Panc1 (cell line): ENCODE data around the gene PRTN3.

Experiments used
- POLR2AphosphoS5 ChIP-seq: IDR thresholded peaks from 2 replicates; pipeline ENCODE4 v1.6.1; 2012; ENCODE audit warnings: mild to moderate bottlenecking, low read depth, low read length, moderate library complexity
- SIN3A ChIP-seq: IDR thresholded peaks from 2 replicates; pipeline ENCODE4 v1.6.1; 2012; ENCODE audit warnings: low read depth, mild to moderate bottlenecking, low read length, moderate library complexity, borderline replicate concordance; ENCODE audit not compliant: insufficient read depth
- TF ChIP-seq, protein P1 (sequence below): fragments of 450-650 bp; IDR thresholded peaks from 2 replicates; pipeline ENCODE4 v1.5.1; 2017; ENCODE audit warnings: mild to moderate bottlenecking
- TF ChIP-seq, protein P2 (sequence below), 2 experiments: IDR thresholded peaks; 2 replicates each; pipeline ENCODE4 v1.6.1; 2011 to 2012; ENCODE audit warnings: low read depth in 2 of 2, control low read depth in 1 of 2, low read length in 1 of 2, mild to moderate bottlenecking in 1 of 2, moderate library complexity in 1 of 2; ENCODE audit not compliant: insufficient read depth in 1 of 2

DNA sequence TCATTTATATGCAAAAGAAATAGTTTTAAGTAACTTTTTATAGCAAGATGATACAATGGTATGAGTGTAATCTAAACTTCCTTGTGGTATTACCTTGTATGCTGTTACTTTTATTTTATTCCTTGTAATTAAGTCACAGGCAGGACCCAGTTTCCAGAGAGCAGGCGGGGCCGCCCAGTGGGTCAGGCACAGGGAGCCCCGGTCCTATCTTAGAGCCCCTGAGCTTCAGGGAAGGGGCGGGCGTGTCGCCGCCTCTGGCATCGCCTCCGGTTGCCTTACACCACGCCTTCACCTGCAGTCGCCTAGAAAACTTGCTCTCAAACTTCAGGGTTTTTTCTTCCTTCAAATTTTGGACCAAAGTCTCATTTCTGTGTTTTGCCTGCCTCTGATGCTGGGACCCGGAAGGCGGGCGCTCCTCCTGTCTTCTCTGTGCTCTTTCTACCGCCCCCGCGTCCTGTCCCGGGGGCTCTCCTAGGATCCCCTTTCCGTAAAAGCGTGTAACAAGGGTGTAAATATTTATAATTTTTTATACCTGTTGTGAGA is 29.2 kb upstream of the PRTN3 start:
- TF ChIP-seq, protein P1, sequence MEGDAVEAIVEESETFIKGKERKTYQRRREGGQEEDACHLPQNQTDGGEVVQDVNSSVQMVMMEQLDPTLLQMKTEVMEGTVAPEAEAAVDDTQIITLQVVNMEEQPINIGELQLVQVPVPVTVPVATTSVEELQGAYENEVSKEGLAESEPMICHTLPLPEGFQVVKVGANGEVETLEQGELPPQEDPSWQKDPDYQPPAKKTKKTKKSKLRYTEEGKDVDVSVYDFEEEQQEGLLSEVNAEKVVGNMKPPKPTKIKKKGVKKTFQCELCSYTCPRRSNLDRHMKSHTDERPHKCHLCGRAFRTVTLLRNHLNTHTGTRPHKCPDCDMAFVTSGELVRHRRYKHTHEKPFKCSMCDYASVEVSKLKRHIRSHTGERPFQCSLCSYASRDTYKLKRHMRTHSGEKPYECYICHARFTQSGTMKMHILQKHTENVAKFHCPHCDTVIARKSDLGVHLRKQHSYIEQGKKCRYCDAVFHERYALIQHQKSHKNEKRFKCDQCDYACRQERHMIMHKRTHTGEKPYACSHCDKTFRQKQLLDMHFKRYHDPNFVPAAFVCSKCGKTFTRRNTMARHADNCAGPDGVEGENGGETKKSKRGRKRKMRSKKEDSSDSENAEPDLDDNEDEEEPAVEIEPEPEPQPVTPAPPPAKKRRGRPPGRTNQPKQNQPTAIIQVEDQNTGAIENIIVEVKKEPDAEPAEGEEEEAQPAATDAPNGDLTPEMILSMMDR = no peak
- TF ChIP-seq, protein P2, sequence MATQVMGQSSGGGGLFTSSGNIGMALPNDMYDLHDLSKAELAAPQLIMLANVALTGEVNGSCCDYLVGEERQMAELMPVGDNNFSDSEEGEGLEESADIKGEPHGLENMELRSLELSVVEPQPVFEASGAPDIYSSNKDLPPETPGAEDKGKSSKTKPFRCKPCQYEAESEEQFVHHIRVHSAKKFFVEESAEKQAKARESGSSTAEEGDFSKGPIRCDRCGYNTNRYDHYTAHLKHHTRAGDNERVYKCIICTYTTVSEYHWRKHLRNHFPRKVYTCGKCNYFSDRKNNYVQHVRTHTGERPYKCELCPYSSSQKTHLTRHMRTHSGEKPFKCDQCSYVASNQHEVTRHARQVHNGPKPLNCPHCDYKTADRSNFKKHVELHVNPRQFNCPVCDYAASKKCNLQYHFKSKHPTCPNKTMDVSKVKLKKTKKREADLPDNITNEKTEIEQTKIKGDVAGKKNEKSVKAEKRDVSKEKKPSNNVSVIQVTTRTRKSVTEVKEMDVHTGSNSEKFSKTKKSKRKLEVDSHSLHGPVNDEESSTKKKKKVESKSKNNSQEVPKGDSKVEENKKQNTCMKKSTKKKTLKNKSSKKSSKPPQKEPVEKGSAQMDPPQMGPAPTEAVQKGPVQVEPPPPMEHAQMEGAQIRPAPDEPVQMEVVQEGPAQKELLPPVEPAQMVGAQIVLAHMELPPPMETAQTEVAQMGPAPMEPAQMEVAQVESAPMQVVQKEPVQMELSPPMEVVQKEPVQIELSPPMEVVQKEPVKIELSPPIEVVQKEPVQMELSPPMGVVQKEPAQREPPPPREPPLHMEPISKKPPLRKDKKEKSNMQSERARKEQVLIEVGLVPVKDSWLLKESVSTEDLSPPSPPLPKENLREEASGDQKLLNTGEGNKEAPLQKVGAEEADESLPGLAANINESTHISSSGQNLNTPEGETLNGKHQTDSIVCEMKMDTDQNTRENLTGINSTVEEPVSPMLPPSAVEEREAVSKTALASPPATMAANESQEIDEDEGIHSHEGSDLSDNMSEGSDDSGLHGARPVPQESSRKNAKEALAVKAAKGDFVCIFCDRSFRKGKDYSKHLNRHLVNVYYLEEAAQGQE (IDR thresholded peaks at IDR 0.05; ENCODE audit: insufficient read depth in 1 of 2, low read depth in 2 of 2, low read length in 1 of 2) = no peak
- TF ChIP-seq POLR2AphosphoS5 (no peak), SIN3A (no peak)
